Adrenal gland (tissue), 12 donors: Measurements from ENCODE around the gene SPOCK3. TPM values are rescaled to one million over a fixed set of nuclear protein-coding genes. Genes with fewer than 3 reads are reported as not detected.

ENCODE experiments used
- DNase-seq, 7 donors: peaks; one replicate each; pipeline ENCODE4 v3.0.0-alpha.2; 2019 to 2020
- H3K27ac ChIP-seq, 5 donors: fragments of 200-600 bp; sonication (generic) in 4 of 5; 1 replicate in 3 of 5; 2 replicates in 2 of 5; pipeline versions ENCODE4 v1.5.1 to v1.8.0; 2016 to 2020; ENCODE audit warnings: mild to moderate bottlenecking in 1 of 5
- H3K27me3 ChIP-seq: fragments of 200-600 bp; 2 replicates; pipeline ENCODE4 v1.8.0; 2021
- H3K36me3 ChIP-seq, 2 donors: fragments of 200-600 bp; replicated peaks in 1 of 2; 1 replicate in 1 of 2; 2 replicates in 1 of 2; pipeline versions ENCODE4 v1.5.1 to v1.8.0; 2018 to 2022
- H3K4me1 ChIP-seq, 2 donors: fragments of 200-600 bp; replicated peaks in 1 of 2; 1 replicate in 1 of 2; 2 replicates in 1 of 2; pipeline versions ENCODE4 v1.5.1 to v1.8.0; 2018 to 2021
- H3K4me3 ChIP-seq, 4 donors: fragments of 200-600 bp; sonication (generic) in 3 of 4; one replicate each; pipeline ENCODE4 v1.5.1; 2016 to 2018
- H3K9me3 ChIP-seq, 3 donors: fragments of 200-600 bp; sonication (generic) in 1 of 3; replicated peaks in 1 of 3; 1 replicate in 2 of 3; 2 replicates in 1 of 3; pipeline versions ENCODE4 v1.5.1 to v1.8.0; 2016 to 2021
- POLR2A ChIP-seq, 2 donors: fragments of 450-650 bp; IDR thresholded peaks; one replicate each; pipeline ENCODE4 v1.6.1; 2017; ENCODE audit warnings: antibody characterized with exemption in 2 of 2, mild to moderate bottlenecking in 2 of 2, moderate library complexity in 1 of 2
- WGBS, 4 donors: extraction: QIAGEN DNeasy Blood & Tissue Kit in 2 of 4; methylation state at CpG; one replicate each; pipeline versions ENCODE4 v1.1.5 to v1.1.7; 2013 to 2017; 5-methylcytosine and 5-hydroxymethylcytosine counted together
- intact Hi-C, 2 donors: fragments of 100-400 bp; cut with DNase I; formaldehyde crosslinking; loops; one replicate each; pipeline versions ENCODE4 v1.14.1 to v1.15.0; 2022 to 2023
- polyA plus RNA-seq, 3 donors: library from polyadenylated mRNA; stranded (reverse); fragments of 200-250 nt in 2 of 3; fragments of 350-450 nt in 1 of 3; fragmentation: Illumina TruSeq in 1 of 3; extraction: RNeasy Lipid Tissue Mini Kit (QIAGEN cat#74804) in 1 of 3; gene quantifications; one replicate each; pipeline ENCODE4 v1.2.3, GENCODE V29; 2013 to 2014
- total RNA-seq, 9 donors: library from RNA; depleted of rRNA in 4 of 9; stranded (reverse); fragments of >200 nt in 4 of 9; fragments of 120-200 nt in 1 of 9; fragmentation: NEBNext Ultra II Directional in 1 of 9; extraction: Animal tissue kit (Norgen Biotek cat#: 25700) in 1 of 9; gene quantifications; one replicate each; pipeline versions ENCODE4 v1.1.0 to v1.2.4, GENCODE V29; 2013 to 2023
- TF ChIP-seq, protein P1 (sequence below), 6 experiments: fragments of 450-650 bp in 4 of 6; fragments of 200-600 bp in 2 of 6; sonication (generic) in 1 of 6; IDR thresholded peaks; 1 replicate in 5 of 6; 2 replicates in 1 of 6; pipeline versions ENCODE4 v1.5.1 to v1.8.0; 2016 to 2021; ENCODE audit warnings: antibody characterized with exemption in 6 of 6, mild to moderate bottlenecking in 2 of 6, moderate library complexity in 1 of 6
- donor health status: healthy with polysubstance abuse.
- donor health status: Bipolar disorder and iron deficiency.
- donor health status: DM: yes; HTN: yes; CAD: no.
- donor health status: DM: no; HTN: no; CAD: no.
- donor health status: DM: no; HTN: no; CAD: no.
- donor health status: DM: yes; HTN: yes; CAD: no.

Gene SPOCK3
- total and polyA plus RNA-seq, 12 donors = 0.18 to 30.3 (median 3.0) TPM; not detected in 1

- no peak for TF ChIP-seq POLR2A (IDR thresholded peaks at IDR 0.05)
- TF ChIP-seq, protein P1, sequence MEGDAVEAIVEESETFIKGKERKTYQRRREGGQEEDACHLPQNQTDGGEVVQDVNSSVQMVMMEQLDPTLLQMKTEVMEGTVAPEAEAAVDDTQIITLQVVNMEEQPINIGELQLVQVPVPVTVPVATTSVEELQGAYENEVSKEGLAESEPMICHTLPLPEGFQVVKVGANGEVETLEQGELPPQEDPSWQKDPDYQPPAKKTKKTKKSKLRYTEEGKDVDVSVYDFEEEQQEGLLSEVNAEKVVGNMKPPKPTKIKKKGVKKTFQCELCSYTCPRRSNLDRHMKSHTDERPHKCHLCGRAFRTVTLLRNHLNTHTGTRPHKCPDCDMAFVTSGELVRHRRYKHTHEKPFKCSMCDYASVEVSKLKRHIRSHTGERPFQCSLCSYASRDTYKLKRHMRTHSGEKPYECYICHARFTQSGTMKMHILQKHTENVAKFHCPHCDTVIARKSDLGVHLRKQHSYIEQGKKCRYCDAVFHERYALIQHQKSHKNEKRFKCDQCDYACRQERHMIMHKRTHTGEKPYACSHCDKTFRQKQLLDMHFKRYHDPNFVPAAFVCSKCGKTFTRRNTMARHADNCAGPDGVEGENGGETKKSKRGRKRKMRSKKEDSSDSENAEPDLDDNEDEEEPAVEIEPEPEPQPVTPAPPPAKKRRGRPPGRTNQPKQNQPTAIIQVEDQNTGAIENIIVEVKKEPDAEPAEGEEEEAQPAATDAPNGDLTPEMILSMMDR (IDR thresholded peaks at IDR 0.05) = no peak
- Histone ChIP-seq H3K36me3 (no peaks in the 10 kb centered on the region), H3K27me3 (no peaks in the 10 kb centered on the region), H3K27ac (no peak overlapping the region), H3K4me1 (no peaks in the 10 kb centered on the region), H3K4me3 (no peak overlapping the region), H3K9me3 (no peaks in the 10 kb centered on the region)
- DNase-seq = no peak
- intact Hi-C loops = no loop called here
- 8 to 25% (median 18%) methylated on average over 1 of the region's 1 CpG for WGBS, 4 donors
These were observed 56.4 kb downstream of the SPOCK3 start for GRCh38 chr4:167177925-167178324.

DNA sequence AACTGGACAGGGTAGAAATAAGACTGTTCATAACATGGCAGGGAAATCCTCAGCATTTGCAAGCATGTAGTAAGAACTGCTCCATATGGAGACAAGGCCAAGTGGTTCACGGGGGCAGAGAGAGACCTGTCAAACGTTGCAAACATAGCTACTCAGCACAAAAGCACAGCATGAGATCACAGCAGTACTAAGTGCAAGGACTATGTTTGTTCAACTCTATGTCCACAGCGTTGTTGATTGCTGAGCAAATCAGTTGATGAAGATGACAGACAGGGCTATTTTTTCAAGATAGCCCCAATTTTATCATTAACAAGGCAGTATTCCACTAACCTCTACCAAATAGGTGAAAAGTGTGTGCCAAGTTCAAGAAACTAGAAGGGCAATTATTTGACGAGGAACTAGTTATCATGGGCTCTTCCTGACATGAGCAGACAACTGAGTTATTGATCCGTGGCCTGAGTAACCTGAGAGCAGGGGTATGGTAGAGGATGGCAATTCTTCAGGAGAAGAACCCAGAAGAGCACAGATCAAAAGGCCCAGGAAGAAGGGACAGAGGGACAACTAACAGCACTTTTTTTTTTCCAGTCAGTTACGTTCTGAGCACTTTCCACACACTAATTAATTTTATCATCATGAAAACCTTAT, 57.4 kb downstream of the SPOCK3 start:
- H3K27me3 ChIP-seq = no peaks in the 10 kb centered on the region

GRCh38 chr4:167171928-167172327, 62.4 kb downstream of the SPOCK3 start:
- H3K36me3 ChIP-seq = no peaks in the 10 kb centered on the region
- TF ChIP-seq POLR2A (IDR thresholded peaks at IDR 0.05) = no peak
- TF ChIP-seq, protein P1 (IDR thresholded peaks at IDR 0.05) = no peak
- H3K9me3 ChIP-seq = no peaks in the 10 kb centered on the region
- DNase-seq = no peak
- H3K4me3 ChIP-seq = no peak overlapping the region
- H3K27me3 ChIP-seq = no peaks in the 10 kb centered on the region
- intact Hi-C loops = no loop called here
- no peaks in the 10 kb centered on the region for H3K4me1 ChIP-seq
- WGBS, 4 donors = 38 to 67% (median 59%) methylated on average over 1 of the region's 1 CpG
- no peak overlapping the region for H3K27ac ChIP-seq

More for the DNA sequence above, 57.4 kb downstream of the SPOCK3 start:
- H3K4me3 ChIP-seq = no peak overlapping the region
- H3K36me3 ChIP-seq = no peaks in the 10 kb centered on the region
- H3K4me1 ChIP-seq = no peaks in the 10 kb centered on the region
- no peak for DNase-seq
- H3K27ac ChIP-seq = no peak overlapping the region
- TF ChIP-seq POLR2A (IDR thresholded peaks at IDR 0.05) = no peak
- TF ChIP-seq, protein P1 (IDR thresholded peaks at IDR 0.05) = no peak
- H3K9me3 ChIP-seq = no peaks in the 10 kb centered on the region
- intact Hi-C loops = no loop called here
- WGBS, 4 donors = 60 to 62% (median 61%) methylated on average over 6 of the region's 6 CpGs

GRCh38 chr4:167168611-167169010, 65.7 kb downstream of the SPOCK3 start:
- intact Hi-C loops = no loop called here
- H3K9me3 ChIP-seq = no peaks in the 10 kb centered on the region

More at GRCh38 chr4:167168611-167169010, 65.7 kb downstream of the SPOCK3 start:
- Histone ChIP-seq H3K36me3 (no peaks in the 10 kb centered on the region), H3K27me3 (no peaks in the 10 kb centered on the region), H3K4me3 (no peak overlapping the region), H3K27ac (no peak overlapping the region), H3K4me1 (no peaks in the 10 kb centered on the region)
- 78 to 84% (median 82%) methylated on average over 2 of the region's 2 CpGs for WGBS, 4 donors
- TF ChIP-seq, protein P1 (IDR thresholded peaks at IDR 0.05) = no peak
- TF ChIP-seq POLR2A (IDR thresholded peaks at IDR 0.05) = no peak
- no peak for DNase-seq
